Measurements from ENCODE around the gene TAOK2.

DNA sequence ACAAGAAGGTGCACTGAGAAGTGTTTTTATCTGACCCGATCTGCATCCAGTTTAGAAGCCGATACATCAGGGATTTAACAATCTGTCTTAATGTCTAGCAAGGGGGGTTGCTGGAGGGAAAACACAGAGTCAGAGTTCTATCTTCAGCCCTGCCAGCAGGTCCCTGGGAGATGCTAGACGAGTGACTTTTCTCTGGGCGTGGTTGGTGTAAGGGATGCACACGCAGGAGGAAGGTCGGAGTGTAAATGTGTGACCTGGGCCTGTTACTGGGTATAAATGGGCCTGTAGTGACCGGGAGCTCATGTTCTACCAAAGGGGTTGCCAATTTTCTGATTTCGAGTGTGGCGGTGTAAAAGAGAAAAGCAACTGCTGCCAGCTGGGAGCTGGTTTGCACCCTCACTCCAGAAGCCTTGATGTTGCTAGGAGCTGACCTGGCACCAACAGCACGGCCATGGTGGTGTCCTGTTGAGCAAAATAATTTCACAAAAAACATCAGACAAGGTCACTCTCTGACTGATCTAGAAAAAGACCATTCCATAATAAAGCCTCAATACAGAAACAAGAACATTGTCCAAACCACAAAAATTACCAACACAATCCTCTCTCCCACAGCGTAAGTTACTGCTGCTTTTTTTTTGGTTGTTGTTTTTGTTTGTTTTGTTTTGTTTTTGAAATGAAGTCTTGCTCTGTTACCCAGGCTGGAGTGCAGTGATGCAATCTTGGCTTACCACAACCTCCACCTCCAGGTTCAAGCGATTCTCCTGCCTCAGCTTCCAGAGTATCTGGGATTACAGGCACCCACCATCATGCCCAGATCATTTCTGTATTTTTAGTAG, 46.4 kb upstream of the TAOK2 start:
- TF ChIP-seq, protein P1, sequence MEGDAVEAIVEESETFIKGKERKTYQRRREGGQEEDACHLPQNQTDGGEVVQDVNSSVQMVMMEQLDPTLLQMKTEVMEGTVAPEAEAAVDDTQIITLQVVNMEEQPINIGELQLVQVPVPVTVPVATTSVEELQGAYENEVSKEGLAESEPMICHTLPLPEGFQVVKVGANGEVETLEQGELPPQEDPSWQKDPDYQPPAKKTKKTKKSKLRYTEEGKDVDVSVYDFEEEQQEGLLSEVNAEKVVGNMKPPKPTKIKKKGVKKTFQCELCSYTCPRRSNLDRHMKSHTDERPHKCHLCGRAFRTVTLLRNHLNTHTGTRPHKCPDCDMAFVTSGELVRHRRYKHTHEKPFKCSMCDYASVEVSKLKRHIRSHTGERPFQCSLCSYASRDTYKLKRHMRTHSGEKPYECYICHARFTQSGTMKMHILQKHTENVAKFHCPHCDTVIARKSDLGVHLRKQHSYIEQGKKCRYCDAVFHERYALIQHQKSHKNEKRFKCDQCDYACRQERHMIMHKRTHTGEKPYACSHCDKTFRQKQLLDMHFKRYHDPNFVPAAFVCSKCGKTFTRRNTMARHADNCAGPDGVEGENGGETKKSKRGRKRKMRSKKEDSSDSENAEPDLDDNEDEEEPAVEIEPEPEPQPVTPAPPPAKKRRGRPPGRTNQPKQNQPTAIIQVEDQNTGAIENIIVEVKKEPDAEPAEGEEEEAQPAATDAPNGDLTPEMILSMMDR (IDR thresholded peaks at IDR 0.05), result no peak
- no peak for TF ChIP-seq POLR2A (IDR thresholded peaks at IDR 0.05)
- TF ChIP-seq POLR2AphosphoS5 (IDR thresholded peaks at IDR 0.05), result no peak
